Left ventricle myocardium inferior (tissue), 1 donor: ENCODE measurements around the gene IAH1. TPM values are rescaled to one million over a fixed set of nuclear protein-coding genes. Genes with fewer than 3 reads are reported as not detected.
A peak's percentile ranks its signal among the peaks of the same experiment; 100 is the strongest.

Source experiments
- DNase-seq: peaks from one replicate; pipeline ENCODE4 v3.0.0-alpha.2; 2020
- H3K27ac ChIP-seq: fragments of 200-600 bp; replicated peaks from 2 replicates; pipeline ENCODE4 v1.8.0; 2021
- H3K27me3 ChIP-seq: fragments of 200-600 bp; 2 replicates; pipeline ENCODE4 v1.8.0; 2021; ENCODE audit warnings: low read depth
- H3K36me3 ChIP-seq: fragments of 200-600 bp; 2 replicates; pipeline ENCODE4 v1.8.0; 2021
- H3K4me1 ChIP-seq: fragments of 200-600 bp; 2 replicates; pipeline ENCODE4 v1.8.0; 2021
- H3K4me3 ChIP-seq: fragments of 200-600 bp; 2 replicates; pipeline ENCODE4 v1.8.0; 2021; ENCODE audit warnings: mild to moderate bottlenecking, moderate library complexity
- H3K9me3 ChIP-seq: fragments of 200-600 bp; replicated peaks from 2 replicates; pipeline ENCODE4 v1.8.0; 2021
- intact Hi-C: fragments of 100-400 bp; cut with micrococcal nuclease; formaldehyde crosslinking; loops from one replicate; pipeline ENCODE4 v1.11.0; 2022
- total RNA-seq: library from RNA; stranded (reverse); fragmentation: NEBNext Ultra II Directional; extraction: Animal tissue kit (Norgen Biotek cat#: 25700); gene quantifications from one replicate; pipeline ENCODE4 v1.2.1, GENCODE V29; 2021
- TF ChIP-seq, protein P1 (sequence below): fragments of 200-600 bp; IDR thresholded peaks from 2 replicates; pipeline ENCODE4 v1.8.0; 2021; ENCODE audit warnings: antibody characterized with exemption, mild to moderate bottlenecking, borderline replicate concordance
- donor health status: DM: no; HTN: yes; CAD: no; lungs with severe emphysema.

IAH1 gene
- total RNA-seq, 1 donor from 2014 or later = 82.9 TPM

DNA sequence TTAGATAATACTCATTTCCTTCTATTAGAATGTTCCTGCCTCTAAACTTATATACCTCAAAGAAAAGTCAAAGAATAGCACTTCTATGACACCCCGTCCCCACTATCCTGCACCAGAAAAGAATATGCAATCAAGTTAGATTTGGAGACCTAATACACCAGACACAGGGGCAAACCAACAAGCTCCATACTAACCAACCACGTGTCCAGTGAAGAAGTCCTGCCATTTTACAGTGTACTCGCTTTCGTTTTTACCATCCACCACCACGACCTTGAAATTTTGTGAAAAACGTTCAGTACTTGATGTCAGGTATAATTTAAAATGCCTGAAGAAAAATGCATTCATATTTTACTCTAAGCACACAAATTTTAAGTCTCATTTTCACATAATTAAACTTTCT lies 62.2 kb downstream of the IAH1 start:
- TF ChIP-seq, protein P1, sequence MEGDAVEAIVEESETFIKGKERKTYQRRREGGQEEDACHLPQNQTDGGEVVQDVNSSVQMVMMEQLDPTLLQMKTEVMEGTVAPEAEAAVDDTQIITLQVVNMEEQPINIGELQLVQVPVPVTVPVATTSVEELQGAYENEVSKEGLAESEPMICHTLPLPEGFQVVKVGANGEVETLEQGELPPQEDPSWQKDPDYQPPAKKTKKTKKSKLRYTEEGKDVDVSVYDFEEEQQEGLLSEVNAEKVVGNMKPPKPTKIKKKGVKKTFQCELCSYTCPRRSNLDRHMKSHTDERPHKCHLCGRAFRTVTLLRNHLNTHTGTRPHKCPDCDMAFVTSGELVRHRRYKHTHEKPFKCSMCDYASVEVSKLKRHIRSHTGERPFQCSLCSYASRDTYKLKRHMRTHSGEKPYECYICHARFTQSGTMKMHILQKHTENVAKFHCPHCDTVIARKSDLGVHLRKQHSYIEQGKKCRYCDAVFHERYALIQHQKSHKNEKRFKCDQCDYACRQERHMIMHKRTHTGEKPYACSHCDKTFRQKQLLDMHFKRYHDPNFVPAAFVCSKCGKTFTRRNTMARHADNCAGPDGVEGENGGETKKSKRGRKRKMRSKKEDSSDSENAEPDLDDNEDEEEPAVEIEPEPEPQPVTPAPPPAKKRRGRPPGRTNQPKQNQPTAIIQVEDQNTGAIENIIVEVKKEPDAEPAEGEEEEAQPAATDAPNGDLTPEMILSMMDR = no peak
- DNase-seq = no peak
- Histone ChIP-seq H3K4me1 (peaks cover 31% of the 10 kb centered on the region), H3K4me3 (no peak overlapping the region), H3K9me3 (no peaks in the 10 kb centered on the region), H3K36me3 (peaks cover 42% of the 10 kb centered on the region), H3K27ac (no peak overlapping the region), H3K27me3 (no peaks in the 10 kb centered on the region)
- intact Hi-C loops = no loop called here

DNA sequence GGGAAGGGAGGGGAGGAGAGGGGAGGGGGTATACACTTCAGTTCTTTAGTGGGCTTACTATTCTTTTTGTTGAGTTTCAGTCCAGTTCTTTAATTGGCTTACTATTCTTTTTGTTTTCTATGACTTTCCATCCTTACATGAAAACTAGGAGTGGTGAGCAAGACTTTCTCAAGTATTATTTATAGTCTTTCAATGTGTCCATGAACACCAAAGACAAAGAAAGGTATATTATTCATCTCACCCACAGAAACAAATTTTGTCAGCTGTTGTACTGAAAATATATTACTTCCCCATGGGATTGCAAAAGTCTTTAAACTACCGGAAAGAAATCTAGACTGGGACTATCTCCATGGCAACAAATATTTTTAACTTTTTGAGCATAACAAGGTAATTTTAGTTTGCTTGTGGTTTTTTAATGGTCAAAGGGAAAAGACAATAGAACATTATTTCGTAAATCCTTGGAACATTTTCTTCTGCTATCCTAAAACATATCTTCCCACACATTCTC lies 63.7 kb downstream of the IAH1 start:
- intact Hi-C loops = no loop called here
- Histone ChIP-seq H3K4me1 (peaks cover 31% of the 10 kb centered on the region), H3K27ac (peak overlapping the region; percentile 71), H3K36me3 (peaks cover 34% of the 10 kb centered on the region), H3K27me3 (no peaks in the 10 kb centered on the region), H3K9me3 (no peaks in the 10 kb centered on the region), H3K4me3 (no peak overlapping the region)
- DNase-seq = no peak
- TF ChIP-seq, protein P1 = no peak

Other genes with a start within 250 kb of the IAH1 start
- 75.6 TPM for gene ITGB1BP1, start 51.0 kb upstream of the IAH1 start, total RNA-seq
- 15.6 TPM for gene CPSF3, start 50.9 kb upstream of the IAH1 start, total RNA-seq
- gene ADAM17, start 81.3 kb downstream of the IAH1 start, total RNA-seq = 13.1 TPM
- gene YWHAQ, start 156.4 kb downstream of the IAH1 start, total RNA-seq = 178 TPM